Measurements from ENCODE around the gene YIPF4. TPM values are rescaled to one million over a fixed set of nuclear protein-coding genes. Genes with fewer than 3 reads are reported as not detected.
"Not testable (repeated sequence)": the region's sequence is repeated elsewhere in the genome, so short reads cannot be mapped to it uniquely, and the experiment has no call there.

Gene YIPF4
- polyA plus RNA-seq, 3 donors: 55.1 to 74.5 (median 67.8) TPM

DNA sequence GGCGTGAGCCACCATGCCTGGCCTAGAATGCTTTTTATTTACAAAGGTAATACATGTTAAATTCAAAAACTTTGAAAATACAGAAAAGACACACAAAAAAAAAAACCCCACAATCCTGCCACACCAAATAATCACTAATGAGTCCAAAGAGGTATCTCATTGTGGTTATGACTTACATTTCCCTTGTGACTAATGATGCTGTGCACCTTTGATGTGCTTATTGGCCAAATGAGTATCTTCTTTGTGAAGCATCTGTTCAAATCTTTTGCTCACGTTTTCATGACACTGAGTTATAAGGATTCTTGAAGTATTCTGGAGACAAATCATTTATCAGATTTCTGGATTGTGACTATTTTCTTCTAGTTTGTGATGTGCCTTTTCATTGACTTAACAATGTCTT lies 6.6 kb upstream of the YIPF4 start:
- no peak for DNase-seq (ENCODE audit: extremely low read depth in 1 of 11, low read depth in 9 of 11, low spot score in 4 of 11)

DNA sequence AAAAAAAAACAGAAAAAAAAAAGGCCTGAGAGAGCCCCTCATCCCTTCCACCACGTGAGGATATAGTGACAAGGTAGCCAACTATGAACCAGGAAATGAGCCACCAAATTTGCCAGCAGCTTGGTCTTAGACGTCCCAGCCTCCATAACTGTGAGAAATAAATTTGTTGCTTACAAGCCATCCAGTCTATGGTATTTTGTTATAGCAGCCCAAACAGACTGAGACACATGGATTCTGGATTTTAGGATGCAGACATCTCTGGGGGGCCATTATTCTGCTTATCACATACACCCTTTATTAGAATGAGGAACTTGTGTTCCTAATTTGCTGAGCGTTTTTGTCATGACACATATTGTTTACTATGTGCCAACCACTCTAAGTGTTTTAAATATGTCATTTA lies 5.4 kb upstream of the YIPF4 start:
- no peak for DNase-seq (ENCODE audit: extremely low read depth in 1 of 11, low read depth in 9 of 11, low spot score in 4 of 11)

DNA sequence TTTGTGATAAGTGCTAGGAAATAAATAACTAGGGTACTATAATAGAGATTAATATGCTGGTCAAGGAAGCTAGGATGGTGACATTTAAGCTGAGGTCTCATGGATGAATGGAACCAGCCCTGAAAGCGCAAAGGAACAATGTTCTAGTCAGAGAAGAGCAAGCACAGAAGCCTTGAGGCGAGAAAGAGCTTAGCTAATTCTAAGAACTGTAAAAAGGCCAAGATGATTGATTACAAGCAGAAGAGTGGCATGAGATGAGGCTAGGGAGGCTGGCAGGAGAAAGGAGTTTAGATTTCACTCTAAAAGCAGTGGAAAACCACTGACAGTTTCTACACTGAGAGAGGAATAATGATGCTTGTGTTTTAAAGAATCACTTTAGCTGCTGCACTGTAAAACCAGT lies 3.4 kb upstream of the YIPF4 start:
- DNase-seq (ENCODE audit: extremely low read depth in 1 of 11, low read depth in 9 of 11, low spot score in 4 of 11): no peak

DNA sequence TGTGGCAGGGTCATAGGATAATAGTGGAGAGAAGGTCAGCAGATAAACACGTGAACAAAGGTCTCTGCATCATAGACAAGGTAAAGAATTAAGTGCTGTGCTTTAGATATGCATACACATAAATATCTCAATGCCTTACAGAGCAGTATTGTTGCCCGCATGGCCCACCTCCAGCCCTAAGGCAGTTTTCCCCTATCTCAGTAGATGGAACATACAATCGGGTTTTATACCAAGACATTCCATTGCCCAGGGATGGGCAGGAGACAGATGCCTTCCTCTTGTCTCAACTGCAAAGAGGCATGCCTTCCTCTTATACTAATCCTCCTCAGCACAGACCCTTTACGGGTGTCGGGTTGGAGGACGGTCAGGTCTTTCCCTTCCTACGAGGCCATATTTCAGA lies 1.9 kb upstream of the YIPF4 start:
- not testable (repeated sequence) for DNase-seq (ENCODE audit: extremely low read depth in 1 of 11, low read depth in 9 of 11, low spot score in 4 of 11)

DNA sequence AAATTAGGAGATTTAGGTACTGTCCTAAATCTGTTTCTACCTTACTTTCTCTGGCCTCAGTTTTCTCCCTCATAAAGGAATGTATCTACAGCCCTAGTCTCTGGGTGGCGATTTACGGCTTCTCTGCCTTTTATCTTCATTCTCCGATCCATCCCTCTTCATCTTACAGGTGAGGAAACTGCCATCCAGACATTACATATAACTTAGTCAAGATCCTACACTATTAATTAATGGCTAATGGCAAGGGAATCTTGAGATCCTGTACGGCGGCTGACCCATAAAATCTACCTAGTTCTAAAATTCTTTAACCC lies 386 bp upstream of the YIPF4 start:
- DNase-seq (ENCODE audit: extremely low read depth in 1 of 11, low read depth in 9 of 11, low spot score in 4 of 11): peak in 1 of 11 donors; percentile 4

DNA sequence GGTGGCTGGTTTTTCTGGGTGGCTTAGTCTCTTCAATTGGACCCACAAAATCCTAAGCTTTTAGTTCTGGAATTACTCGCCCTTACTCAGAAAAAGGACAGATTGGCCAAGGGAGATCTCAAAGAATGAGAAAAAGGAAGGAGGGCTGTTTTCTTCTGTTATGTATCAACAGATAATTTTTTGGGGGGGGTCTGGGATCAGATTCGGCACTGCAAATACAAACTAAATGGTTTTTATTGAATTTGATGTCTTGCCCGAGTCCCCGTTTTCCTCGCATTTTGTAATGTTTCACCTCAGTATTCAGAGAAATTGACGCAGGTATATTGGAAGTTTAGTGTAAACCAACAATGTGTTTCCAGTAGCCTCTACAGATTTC lies 762 bp downstream of the YIPF4 start:
- peak in 1 of 11 donors; percentile 2 for DNase-seq (ENCODE audit: extremely low read depth in 1 of 11, low read depth in 9 of 11, low spot score in 4 of 11)

DNA sequence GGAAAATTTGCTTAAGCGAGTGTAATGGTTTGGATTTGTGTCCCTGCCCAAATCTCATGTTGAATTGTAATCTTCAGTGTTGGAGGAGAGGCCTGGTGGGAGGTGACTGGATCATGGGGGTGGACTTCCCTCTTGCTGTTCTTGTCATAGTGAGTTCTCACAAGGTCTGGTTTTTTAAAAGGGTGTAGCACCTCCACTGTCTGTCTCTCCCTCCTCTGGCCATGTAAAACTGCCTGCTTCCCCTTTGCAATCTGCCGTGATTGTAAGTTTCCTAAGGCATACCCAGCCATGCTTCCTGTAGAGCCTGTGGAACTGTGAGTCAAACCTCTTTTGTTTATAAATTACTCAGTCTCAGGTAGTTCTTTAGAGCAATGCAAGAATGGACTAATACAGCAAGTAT lies 6.6 kb downstream of the YIPF4 start:
- no peak for DNase-seq (ENCODE audit: extremely low read depth in 1 of 11, low read depth in 9 of 11, low spot score in 4 of 11)

DNA sequence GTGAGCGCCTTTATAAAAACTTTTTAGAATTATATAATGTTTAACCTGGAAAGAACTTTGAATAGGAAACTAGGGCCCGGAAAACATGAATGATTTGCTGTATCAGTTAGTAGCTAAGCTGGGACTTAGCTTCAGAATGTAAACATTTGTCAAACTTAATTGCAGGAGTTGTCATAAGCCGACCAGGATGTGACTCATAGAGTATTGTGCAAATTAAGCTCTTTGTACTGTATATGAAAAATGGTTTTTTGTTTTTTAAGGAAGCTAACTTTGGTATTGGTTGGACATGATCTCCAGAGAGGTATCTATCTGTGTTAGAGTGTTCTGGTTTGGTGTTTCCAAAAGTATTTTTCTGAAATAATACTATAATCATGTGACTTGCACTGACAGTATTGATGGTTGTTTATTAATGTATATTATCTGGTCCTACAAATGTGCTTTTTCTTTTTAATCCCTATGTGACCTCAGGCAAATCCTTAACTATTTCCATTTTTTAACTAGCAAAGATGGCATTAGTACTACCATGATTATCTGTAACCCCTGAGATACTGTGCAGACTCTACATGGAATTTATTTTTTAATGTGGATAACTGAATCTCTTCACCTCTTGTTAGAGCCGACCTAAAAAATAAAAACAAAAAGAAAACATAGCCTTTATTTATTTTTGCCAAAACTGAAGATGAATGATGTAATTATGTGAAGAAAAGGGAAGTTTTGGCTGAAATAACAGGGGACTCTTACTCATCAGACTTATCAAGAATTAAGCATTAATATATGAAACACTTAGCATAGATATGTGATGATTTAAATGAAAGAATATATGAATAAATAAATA lies 11.7 kb downstream of the YIPF4 start:
- no peak for DNase-seq (ENCODE audit: extremely low read depth in 1 of 11, low read depth in 9 of 11, low spot score in 4 of 11)

DNA sequence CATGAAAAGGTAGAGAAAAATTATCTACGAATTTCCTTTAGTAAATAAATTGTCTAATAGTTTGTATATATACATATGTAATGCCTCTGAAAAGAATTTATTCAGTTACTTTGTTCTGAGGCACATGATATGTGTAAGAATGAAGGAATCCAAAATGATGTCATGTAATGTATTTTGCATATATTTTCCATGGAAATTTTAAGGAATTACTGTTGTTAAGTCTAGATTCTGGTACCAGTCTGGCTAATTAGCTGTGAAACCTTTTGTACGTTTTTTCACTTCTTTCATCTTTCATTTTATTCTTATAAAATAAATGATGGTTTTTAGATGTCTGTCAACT lies 12.3 kb downstream of the YIPF4 start:
- no peak for DNase-seq (ENCODE audit: extremely low read depth in 1 of 11, low read depth in 9 of 11, low spot score in 4 of 11)

DNA sequence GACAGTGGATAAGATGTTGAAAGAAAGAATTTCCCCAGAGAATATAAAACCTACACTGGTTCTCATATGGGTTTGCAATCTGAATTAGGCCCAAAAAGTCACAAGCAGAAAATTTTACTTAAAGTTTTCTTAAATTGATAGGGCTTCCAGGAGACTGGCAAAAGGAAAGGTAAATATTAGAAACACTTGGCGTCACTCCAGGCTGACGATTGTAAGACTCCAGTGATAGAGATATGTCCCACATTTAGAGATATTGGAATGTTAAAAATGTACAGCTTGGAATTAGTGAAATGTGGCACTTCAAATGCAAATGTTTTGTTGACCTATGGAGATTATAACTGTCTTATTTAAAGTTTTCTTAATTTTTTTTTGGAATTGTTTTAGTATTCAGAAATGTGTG lies 14.0 kb downstream of the YIPF4 start:
- no peak for DNase-seq (ENCODE audit: extremely low read depth in 1 of 11, low read depth in 9 of 11, low spot score in 4 of 11)

DNA sequence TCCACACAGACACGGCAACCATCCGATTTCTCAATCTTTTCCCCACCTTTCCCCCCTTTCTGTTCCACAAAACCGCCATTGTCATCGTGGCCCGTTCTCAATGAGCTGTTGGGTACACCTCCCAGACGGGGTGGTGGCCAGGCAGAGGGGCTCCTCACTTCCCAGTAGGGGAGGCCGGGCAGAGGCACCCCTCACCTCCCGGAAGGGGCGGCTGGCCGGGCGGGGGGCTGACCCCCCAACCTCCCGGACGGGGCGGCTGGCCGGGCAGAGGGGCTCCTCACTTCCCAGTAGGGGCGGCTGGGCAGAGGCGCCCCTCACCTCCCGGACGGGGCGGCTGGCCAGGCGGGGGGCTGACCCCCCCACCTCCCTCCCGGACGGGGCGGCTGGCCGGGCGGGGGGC lies 15.8 kb downstream of the YIPF4 start:
- not testable (repeated sequence) for DNase-seq (ENCODE audit: extremely low read depth in 1 of 11, low read depth in 9 of 11, low spot score in 4 of 11)

DNA sequence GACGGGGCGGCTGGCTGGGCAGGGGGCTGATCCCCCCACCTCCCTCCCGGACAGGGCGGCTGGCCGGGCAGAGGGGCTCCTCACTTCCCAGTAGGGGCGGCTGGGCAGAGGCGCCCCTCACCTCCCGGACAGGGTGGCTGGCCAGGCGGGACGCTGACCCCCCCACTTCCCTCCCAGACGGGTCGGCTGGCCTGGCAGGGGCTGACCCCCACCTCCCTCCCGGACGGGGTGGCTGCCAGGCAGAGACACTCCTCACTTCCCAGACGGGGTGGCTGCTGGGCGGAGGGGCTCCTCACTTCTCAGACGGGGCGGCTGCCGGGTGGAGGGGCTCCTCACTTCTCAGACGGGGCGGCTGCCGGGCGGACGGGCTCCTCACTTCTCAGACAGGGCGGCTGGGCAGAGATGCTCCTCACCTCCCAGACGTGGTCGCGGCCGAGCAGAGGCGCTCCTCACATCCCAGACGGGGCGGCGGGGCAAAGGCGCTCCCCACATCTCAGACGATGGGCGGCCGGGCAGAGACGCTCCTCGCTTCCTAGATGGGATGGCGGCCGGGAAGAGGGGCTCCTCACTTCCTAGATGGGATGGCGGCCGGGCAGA lies 16.4 kb downstream of the YIPF4 start:
- DNase-seq (ENCODE audit: extremely low read depth in 1 of 11, low read depth in 9 of 11, low spot score in 4 of 11): not testable (repeated sequence)

DNA sequence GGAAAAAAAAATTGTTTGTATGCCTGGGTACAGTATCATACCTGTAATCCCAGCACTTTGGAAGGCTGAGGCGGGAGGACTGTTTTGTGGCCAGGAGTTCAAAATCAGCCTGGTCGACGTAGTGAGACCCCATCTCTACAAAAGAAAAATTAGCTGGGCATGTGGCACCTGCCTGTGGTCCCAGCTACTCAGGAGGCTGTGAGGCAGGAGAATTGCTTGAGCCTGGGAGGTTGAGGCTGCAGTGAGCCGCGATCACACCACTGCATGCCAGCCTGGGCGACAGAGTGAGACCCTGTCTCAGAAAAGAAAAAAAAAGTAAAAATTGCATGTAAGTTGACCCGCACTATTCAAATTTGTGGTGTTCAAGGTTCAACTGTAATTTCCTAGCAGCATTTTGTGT lies 32.9 kb downstream of the YIPF4 start:
- no peak for DNase-seq (ENCODE audit: extremely low read depth in 1 of 11, low read depth in 9 of 11, low spot score in 4 of 11)

DNA sequence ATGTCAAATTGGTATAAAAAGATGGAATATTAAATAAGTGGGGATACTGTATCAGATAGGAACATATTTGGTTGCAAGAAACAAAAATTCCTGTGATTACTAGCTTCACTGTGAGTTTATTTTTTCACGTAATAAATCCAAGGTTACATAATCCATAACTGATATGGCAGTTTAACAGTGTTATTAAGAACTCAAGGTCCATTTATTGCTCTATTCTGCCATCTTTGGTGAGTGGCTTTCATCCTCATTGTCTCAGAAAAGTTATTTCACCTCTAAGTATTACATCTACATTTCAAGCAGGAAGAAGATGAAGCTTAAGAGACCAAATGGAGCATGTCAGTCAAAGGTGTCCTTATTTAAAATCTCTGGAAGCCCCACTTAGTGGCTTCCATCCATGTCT lies 37.2 kb downstream of the YIPF4 start:
- DNase-seq (ENCODE audit: extremely low read depth in 1 of 11, low read depth in 9 of 11, low spot score in 4 of 11): no peak

DNA sequence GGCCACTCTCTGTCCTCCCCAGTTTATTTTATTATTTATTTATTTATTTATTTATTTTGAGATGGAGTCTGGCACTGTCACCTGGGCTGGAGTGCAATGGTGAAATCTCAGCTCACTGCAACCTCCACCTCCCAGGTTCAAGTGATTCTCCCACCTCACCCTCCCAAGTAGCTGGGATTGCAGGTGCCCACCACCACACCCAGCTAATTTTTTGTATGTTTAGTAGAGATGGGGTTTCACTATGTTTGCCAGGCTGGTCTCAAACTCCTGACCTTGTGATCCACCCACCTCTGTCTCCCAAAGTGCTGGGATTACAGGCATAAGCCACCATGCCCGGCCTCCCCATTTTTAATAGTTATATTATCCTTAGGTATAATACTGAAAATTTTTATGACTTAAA lies 51.0 kb downstream of the YIPF4 start:
- DNase-seq (ENCODE audit: extremely low read depth in 1 of 11, low read depth in 9 of 11, low spot score in 4 of 11): not testable (repeated sequence)

DNA sequence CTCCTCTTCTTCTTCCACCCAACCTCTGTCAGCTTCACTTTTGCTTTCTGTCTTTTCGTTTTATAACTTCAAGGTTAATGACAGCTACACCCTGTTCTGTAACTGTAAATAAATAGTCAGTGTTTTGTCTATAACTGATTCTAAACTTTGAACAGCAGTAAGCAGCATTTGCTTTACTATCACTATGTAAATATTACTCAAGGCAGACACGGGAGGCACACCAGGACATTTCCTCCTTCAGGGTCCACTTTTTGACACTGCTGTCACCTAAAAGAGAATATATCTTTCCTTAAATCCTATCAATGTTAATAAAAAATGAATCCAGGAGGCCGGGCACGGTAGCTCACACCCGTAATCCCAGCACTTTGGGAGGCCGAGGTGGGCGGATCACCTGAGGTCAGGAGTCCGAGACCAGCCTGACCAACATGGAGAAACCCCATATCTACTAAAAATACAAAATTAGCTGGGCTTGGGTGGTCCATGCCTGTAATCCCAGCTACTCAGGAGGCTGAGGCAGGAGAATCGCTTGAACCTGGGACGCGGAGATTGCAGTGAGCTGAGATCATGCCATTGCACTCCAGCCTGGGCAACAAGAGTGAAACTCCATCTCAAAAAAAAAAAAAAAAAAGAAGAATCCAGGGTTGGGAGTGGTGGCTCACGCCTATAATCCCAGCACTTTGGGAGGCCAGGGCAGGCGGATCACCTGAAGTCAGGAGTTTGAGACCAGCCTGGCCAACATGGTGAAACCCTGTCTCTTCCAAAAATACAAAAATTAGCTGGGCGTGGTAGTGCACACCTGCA lies 51.7 kb downstream of the YIPF4 start:
- DNase-seq (ENCODE audit: extremely low read depth in 1 of 11, low read depth in 9 of 11, low spot score in 4 of 11): not testable (repeated sequence)

DNA sequence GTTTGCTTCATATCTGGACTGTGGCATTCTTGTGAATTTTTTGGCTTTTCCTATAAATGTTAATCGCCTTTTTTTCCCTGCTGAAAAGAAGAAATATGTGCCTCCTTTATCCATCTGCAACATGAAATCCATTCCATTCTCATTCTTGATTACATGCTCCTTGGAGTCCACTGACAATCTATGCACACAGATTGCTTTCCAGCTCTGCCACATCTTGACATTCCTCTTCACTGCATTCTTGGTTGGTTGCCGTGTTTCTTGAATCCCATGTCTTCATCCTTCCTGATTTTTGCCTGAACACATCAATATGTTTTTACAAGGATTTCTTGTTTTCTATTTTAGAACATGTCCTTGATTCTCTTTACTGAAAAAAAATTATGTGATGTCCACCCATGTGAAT lies 52.4 kb downstream of the YIPF4 start:
- DNase-seq (ENCODE audit: extremely low read depth in 1 of 11, low read depth in 9 of 11, low spot score in 4 of 11): no peak

DNA sequence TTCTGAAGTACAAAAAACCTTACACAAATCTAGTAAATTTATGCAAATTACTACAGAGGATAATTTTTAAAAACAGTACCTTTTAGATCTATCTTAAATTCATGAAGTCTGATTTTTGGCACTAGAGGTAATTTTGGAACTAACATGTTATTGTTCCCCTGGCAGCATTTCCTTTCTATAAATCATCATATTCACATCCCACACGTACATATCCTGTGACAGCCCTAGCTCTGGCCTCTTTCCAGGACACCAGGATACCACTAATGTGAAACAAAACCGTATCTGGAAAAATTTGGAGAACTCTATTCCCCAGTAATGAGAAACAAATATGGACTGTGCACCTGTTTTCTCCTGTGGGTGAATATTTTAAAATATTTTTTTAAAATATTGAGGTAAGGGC lies 65.1 kb downstream of the YIPF4 start:
- peak in 3 of 11 donors; percentile 7 to 31 (median 16) for DNase-seq (ENCODE audit: extremely low read depth in 1 of 11, low read depth in 9 of 11, low spot score in 4 of 11)

DNA sequence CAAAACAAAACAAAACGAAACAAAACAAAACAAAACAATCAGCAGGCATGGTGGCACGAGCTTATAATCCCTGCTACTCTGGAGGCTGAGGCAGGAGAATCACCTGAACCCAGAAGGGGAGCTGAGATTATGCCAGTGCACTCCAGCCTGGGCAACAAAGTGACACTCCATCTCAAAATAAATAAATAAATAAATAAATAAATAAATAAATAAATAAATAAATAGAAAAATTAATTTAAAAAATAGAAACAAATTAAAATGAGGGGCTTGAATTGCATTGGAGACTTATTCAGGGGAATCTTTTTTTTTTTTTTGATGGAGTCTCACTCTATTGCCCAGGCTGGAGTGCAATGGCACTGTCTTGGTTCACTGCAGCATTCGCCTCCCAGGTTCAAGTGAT lies 73.1 kb downstream of the YIPF4 start:
- not testable (repeated sequence) for DNase-seq (ENCODE audit: extremely low read depth in 1 of 11, low read depth in 9 of 11, low spot score in 4 of 11)

DNA sequence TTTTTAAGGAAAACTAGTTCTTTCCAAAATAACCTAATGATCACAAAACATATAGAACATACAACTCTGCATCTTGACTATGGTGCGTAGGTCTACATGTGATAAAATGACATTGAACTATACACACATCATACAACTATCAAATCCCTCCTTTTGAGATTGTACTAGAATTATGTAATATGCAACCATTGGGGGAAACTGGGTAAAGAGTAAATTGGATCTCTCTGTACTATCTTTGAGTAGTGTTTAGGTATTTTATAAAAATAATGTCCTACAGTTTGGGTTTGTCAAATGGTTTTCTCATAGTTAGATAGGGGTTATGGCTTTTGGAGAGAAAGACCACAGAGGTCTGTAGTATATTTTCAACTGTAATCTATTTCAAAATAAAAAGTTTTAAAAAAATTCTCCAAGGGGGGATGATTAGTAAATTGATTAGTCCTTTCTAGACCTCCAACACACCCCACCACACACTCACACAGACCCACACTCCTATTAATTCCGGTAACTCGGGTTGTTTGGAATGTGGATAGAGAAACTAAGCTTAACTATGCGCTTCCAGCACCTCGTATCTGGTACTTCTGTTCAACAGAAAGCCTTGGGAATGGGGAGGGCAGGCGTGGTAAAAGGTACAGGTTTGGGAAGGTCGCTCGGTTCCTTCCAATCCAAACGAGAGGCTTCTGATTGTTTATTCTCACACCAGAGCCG lies 78.4 kb downstream of the YIPF4 start:
- peak in 1 of 11 donors; percentile 31 for DNase-seq (ENCODE audit: extremely low read depth in 1 of 11, low read depth in 9 of 11, low spot score in 4 of 11)
